CD4-positive, alpha-beta T cell (primary cell): Measurements from ENCODE around the gene CRHBP. TPM values are rescaled to one million over a fixed set of nuclear protein-coding genes. Genes with fewer than 3 reads are reported as not detected.
"Not testable (repeated sequence)": the region's sequence is repeated elsewhere in the genome, so short reads cannot be mapped to it uniquely, and the experiment has no call there.

Source experiments
- ATAC-seq: fragments of 200-7000 bp; cut with Tn5 transposase; one replicate; pipeline ENCODE4 v1.10.0; 2022; ENCODE audit warnings: mild to moderate bottlenecking; ENCODE audit not compliant: poor library complexity
- CTCF ChIA-PET: fragments of 350-600 bp; sonication (Branson Sonifier 250); formaldehyde crosslinking; loops from one replicate; lab custom pipeline; 2021; ENCODE audit warnings: antibody characterized with exemption, inconsistent platforms; lab: Charles Lee
- POLR2A ChIA-PET: fragments of 350-600 bp; sonication (Branson Sonifier 250); formaldehyde crosslinking; loops from one replicate; lab custom pipeline; 2021; ENCODE audit warnings: antibody characterized with exemption, inconsistent platforms; lab: Charles Lee
- DNase-seq, 14 experiments: peaks; one replicate each; pipeline ENCODE4 v3.0.0-alpha.2; 2013 to 2020; ENCODE audit warnings: mixed read lengths in 2 of 14
- H3K27ac ChIP-seq, 2 donors: one replicate each; pipeline versions ENCODE4 v1.5.1 to v1.7.0; 2013; ENCODE audit warnings: low read length in 2 of 2, low read depth in 1 of 2, mild to moderate bottlenecking in 1 of 2
- H3K27me3 ChIP-seq, 2 experiments: 1 replicate in 1 of 2; 2 replicates in 1 of 2; pipeline versions ENCODE4 v1.6.1 to v1.7.0; 2013; ENCODE audit warnings: low read length in 2 of 2, control low read depth in 1 of 2, mild to moderate bottlenecking in 1 of 2, moderate library complexity in 1 of 2; ENCODE audit not compliant: insufficient read depth in 2 of 2, control insufficient read depth in 1 of 2
- H3K36me3 ChIP-seq: one replicate; pipeline ENCODE4 v1.6.1; 2013; ENCODE audit warnings: low read length, control low read depth; ENCODE audit not compliant: insufficient read depth
- H3K4me1 ChIP-seq: one replicate; pipeline ENCODE4 v1.6.1; 2013; ENCODE audit warnings: low read length, control low read depth; ENCODE audit not compliant: insufficient read depth
- H3K4me3 ChIP-seq: one replicate; pipeline ENCODE4 v1.5.1; 2013; ENCODE audit warnings: mild to moderate bottlenecking, low read length, moderate library complexity
- H3K9me3 ChIP-seq, 2 experiments: 1 replicate in 1 of 2; 2 replicates in 1 of 2; pipeline versions ENCODE4 v1.6.1 to v1.7.0; 2013; ENCODE audit warnings: low read length in 2 of 2, mild to moderate bottlenecking in 2 of 2, control low read depth in 1 of 2, moderate library complexity in 1 of 2; ENCODE audit not compliant: control insufficient read depth in 1 of 2, insufficient read depth in 1 of 2
- H3K27ac Mint-ChIP-seq: one replicate; pipeline ENCODE4 v1.8.0; 2020; ENCODE audit warnings: mixed read lengths
- H3K27me3 Mint-ChIP-seq: one replicate; pipeline ENCODE4 v1.8.0; 2021; ENCODE audit warnings: mixed read lengths
- H3K36me3 Mint-ChIP-seq: one replicate; pipeline ENCODE4 v1.8.0; 2021; ENCODE audit warnings: low read depth, mixed read lengths
- H3K4me1 Mint-ChIP-seq: one replicate; pipeline ENCODE4 v1.8.0; 2021; ENCODE audit warnings: low read depth, mixed read lengths
- H3K4me3 Mint-ChIP-seq: one replicate; pipeline ENCODE4 v1.8.0; 2020; ENCODE audit warnings: mild to moderate bottlenecking, mixed read lengths
- H3K9me3 Mint-ChIP-seq: one replicate; pipeline ENCODE4 v1.8.0; 2020; ENCODE audit warnings: mixed read lengths
- intact Hi-C, 2 experiments: fragments of 100-400 bp; cut with DNase I in 1 of 2; cut with micrococcal nuclease in 1 of 2; formaldehyde crosslinking; loops; one replicate each; pipeline versions ENCODE4 v1.15.1 to v1.9.0; 2023 to 2025; cut with DNase I, micrococcal nuclease
- total RNA-seq, 174 experiments: library from RNA in 2 of 174; stranded (reverse) in 2 of 174; gene quantifications; one replicate each; pipeline ENCODE4 v1.2.3 and lab custom pipeline; 2021 to 2026
- TF ChIP-seq, protein P1 (sequence below): fragments of 200-600 bp; IDR thresholded peaks from one replicate; pipeline ENCODE4 v1.8.0; 2022; ENCODE audit warnings: antibody characterized with exemption, mild to moderate bottlenecking

The CRHBP gene
- total RNA-seq, 2 experiments from 2014 or later, result not detected

DNA sequence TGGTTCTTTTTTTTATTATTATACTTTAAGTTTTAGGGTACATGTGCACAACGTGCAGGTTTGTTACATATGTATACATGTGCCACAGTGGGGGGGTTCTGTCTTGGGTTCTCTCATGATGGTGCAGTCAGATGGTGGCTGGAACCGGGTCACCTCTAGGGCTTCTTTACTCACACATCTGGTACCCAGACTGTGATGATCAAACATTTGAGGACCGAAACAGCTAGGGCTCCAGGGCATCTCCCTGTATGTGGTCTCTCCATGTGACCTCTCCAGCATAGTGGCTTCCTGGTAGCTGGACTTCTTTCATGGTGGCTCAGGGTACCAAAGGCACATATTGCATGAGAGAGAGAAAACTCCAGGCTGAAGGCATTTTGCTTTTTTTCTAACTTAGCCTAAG is 9.8 kb upstream of the CRHBP start:
- TF ChIP-seq, protein P1, sequence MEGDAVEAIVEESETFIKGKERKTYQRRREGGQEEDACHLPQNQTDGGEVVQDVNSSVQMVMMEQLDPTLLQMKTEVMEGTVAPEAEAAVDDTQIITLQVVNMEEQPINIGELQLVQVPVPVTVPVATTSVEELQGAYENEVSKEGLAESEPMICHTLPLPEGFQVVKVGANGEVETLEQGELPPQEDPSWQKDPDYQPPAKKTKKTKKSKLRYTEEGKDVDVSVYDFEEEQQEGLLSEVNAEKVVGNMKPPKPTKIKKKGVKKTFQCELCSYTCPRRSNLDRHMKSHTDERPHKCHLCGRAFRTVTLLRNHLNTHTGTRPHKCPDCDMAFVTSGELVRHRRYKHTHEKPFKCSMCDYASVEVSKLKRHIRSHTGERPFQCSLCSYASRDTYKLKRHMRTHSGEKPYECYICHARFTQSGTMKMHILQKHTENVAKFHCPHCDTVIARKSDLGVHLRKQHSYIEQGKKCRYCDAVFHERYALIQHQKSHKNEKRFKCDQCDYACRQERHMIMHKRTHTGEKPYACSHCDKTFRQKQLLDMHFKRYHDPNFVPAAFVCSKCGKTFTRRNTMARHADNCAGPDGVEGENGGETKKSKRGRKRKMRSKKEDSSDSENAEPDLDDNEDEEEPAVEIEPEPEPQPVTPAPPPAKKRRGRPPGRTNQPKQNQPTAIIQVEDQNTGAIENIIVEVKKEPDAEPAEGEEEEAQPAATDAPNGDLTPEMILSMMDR, result no peak
- Mint-ChIP-seq H3K4me1 (no peaks in the 10 kb centered on the region), H3K27ac (no peak overlapping the region), H3K9me3 (no peaks in the 10 kb centered on the region), H3K27me3 (peaks cover 11% of the 10 kb centered on the region), H3K4me3 (no peak overlapping the region), H3K36me3 (no peaks in the 10 kb centered on the region)
- no peak overlapping the region for H3K4me3 ChIP-seq
- no peaks in the 10 kb centered on the region for H3K4me1 ChIP-seq
- CTCF ChIA-PET, result no interaction called here
- no peaks in the 10 kb centered on the region for H3K27me3 ChIP-seq
- no peak for DNase-seq
- H3K36me3 ChIP-seq, result no peaks in the 10 kb centered on the region
- no peak for ATAC-seq
- no peak overlapping the region for H3K27ac ChIP-seq
- no peaks in the 10 kb centered on the region for H3K9me3 ChIP-seq
- POLR2A ChIA-PET, result no interaction called here
- intact Hi-C loops, result no loop called here

DNA sequence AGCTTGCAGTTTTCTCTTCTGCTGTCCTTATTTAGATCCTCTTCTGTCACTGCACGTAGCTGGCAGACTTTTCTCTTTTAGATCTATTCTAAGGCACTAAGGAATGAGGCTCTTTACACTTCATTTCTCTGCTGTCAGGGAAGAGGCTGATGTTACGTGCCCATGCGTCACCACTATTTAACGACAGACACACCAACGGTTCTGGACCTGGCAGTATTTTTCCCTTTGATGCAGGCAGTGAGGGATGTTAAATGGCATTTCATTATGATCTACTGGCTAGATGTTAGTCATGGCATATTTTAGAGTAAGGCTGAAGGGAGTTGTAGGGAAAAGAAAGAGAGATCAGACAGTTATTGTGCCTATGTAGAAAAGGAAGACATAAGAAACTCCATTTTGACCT is 8.2 kb upstream of the CRHBP start:
- Histone ChIP-seq H3K36me3 (no peaks in the 10 kb centered on the region), H3K4me3 (no peak overlapping the region), H3K9me3 (no peaks in the 10 kb centered on the region), H3K27ac (no peak overlapping the region), H3K4me1 (no peaks in the 10 kb centered on the region), H3K27me3 (no peaks in the 10 kb centered on the region)
- Mint-ChIP-seq H3K4me3 (no peak overlapping the region), H3K27me3 (peaks cover 20% of the 10 kb centered on the region), H3K9me3 (no peaks in the 10 kb centered on the region), H3K36me3 (no peaks in the 10 kb centered on the region), H3K27ac (no peak overlapping the region), H3K4me1 (no peaks in the 10 kb centered on the region)
- ATAC-seq (no peak), DNase-seq (no peak)
- TF ChIP-seq, protein P1, result no peak
- ChIA-PET CTCF (no interaction called here), POLR2A (no interaction called here)
- intact Hi-C loops, result no loop called here

DNA sequence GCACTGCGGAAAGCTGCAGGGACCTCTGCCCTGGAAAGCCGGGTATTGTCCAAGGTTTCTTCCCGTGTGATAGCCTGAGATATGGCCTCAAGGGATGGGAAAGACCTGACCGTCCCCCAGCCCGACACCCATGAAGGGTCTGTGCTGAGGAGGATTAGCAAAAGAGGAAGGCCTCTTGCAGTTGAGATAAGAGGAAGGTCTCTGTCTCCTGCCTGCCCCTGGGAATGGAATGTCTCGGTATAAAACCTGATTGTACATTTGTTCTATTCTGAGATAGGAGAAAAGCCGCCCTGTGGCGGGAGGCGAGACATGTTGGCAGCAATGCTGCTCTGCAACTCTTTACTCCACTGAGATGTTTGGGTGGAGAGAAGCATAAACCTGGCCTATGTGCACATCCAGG is 7.6 kb upstream of the CRHBP start:
- H3K27ac Mint-ChIP-seq, H3K27ac ChIP-seq, POLR2A ChIA-PET, H3K4me3 ChIP-seq, ATAC-seq, H3K27me3 ChIP-seq, H3K9me3 ChIP-seq, CTCF ChIA-PET, H3K4me1 ChIP-seq, DNase-seq, intact Hi-C loops, H3K4me3 Mint-ChIP-seq, H3K9me3 Mint-ChIP-seq, H3K36me3 Mint-ChIP-seq, H3K36me3 ChIP-seq, H3K4me1 Mint-ChIP-seq: not testable (repeated sequence)
- H3K27me3 Mint-ChIP-seq, result peaks cover 22% of the 10 kb centered on the region

DNA sequence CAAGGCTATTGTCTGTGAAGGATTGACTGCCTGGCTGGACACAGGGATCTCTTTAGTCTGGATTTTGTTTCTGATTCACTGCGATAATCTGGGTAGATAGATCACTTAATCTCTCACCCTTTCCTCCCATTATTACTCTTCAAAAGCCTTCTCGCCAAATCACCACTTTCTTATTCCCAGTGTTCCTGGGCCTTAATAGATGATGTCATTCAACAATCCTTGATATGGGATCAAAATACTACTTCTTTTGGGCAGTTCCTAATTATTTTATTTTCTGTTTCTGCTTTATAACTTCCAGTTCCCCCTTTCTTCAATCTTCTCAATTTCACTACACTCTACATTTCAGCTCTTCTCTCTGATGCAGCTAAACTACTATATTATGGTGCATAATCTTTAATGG is 6.8 kb upstream of the CRHBP start:
- no peak for DNase-seq
- ATAC-seq, result no peak
- no peaks in the 10 kb centered on the region for H3K4me1 ChIP-seq
- ChIA-PET CTCF (no interaction called here), POLR2A (no interaction called here)
- H3K4me3 ChIP-seq, result no peak overlapping the region
- H3K36me3 Mint-ChIP-seq, result no peaks in the 10 kb centered on the region
- intact Hi-C loops, result no loop called here
- H3K27me3 ChIP-seq, result no peaks in the 10 kb centered on the region
- no peak overlapping the region for H3K4me3 Mint-ChIP-seq
- no peaks in the 10 kb centered on the region for H3K9me3 ChIP-seq
- H3K4me1 Mint-ChIP-seq, result no peaks in the 10 kb centered on the region
- no peak overlapping the region for H3K27ac Mint-ChIP-seq
- H3K36me3 ChIP-seq, result no peaks in the 10 kb centered on the region
- no peaks in the 10 kb centered on the region for H3K9me3 Mint-ChIP-seq
- peaks cover 23% of the 10 kb centered on the region for H3K27me3 Mint-ChIP-seq
- H3K27ac ChIP-seq, result no peak overlapping the region
- TF ChIP-seq, protein P1, result no peak
